Measurements from ENCODE around the gene C10orf71. TPM values are rescaled to one million over a fixed set of nuclear protein-coding genes. Genes with fewer than 3 reads are reported as not detected.

Gene C10orf71
- total RNA-seq, 1 experiment from 2014 or later: not detected

GRCh38 chr10:49253340-49253906, 45.5 kb upstream of the C10orf71 start:
- ChIA-PET POLR2A (no interaction called here), CTCF (no interaction called here)
- Histone ChIP-seq H3K9me3 (ENCODE audit: control insufficient read depth, insufficient read depth, low read depth, low read length) (no peaks in the 10 kb centered on the region; the same call in 1 of the 2 replicates), H3K4me1 (ENCODE audit: control insufficient read depth, insufficient read depth, low read length) (no peaks in the 10 kb centered on the region), H3K36me3 (ENCODE audit: control insufficient read depth, insufficient read depth, low read length) (no peaks in the 10 kb centered on the region), H3K4me3 (ENCODE audit: low read depth in 2 of 2, low read length in 2 of 2) (no peak overlapping the region), H3K27ac (ENCODE audit: low read length) (no peak overlapping the region), H3K27me3 (ENCODE audit: control insufficient read depth, insufficient read depth, low read length) (no peaks in the 10 kb centered on the region)
- in situ Hi-C loops (cut with HindIII; ENCODE audit: low pct_unique_long_range_greater_than_20kb, low sequenced_read_pairs) (no loop called here), intact Hi-C loops (cut with micrococcal nuclease; ENCODE audit: unreplicated experiment) (no loop called here)
- ATAC-seq (no peak), DNase-seq (ENCODE audit: low read depth, low spot score) (no peak)
- BruUV-seq (replicated peaks): no TSS peak
- TF ChIP-seq, protein P1, sequence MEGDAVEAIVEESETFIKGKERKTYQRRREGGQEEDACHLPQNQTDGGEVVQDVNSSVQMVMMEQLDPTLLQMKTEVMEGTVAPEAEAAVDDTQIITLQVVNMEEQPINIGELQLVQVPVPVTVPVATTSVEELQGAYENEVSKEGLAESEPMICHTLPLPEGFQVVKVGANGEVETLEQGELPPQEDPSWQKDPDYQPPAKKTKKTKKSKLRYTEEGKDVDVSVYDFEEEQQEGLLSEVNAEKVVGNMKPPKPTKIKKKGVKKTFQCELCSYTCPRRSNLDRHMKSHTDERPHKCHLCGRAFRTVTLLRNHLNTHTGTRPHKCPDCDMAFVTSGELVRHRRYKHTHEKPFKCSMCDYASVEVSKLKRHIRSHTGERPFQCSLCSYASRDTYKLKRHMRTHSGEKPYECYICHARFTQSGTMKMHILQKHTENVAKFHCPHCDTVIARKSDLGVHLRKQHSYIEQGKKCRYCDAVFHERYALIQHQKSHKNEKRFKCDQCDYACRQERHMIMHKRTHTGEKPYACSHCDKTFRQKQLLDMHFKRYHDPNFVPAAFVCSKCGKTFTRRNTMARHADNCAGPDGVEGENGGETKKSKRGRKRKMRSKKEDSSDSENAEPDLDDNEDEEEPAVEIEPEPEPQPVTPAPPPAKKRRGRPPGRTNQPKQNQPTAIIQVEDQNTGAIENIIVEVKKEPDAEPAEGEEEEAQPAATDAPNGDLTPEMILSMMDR (IDR thresholded peaks at IDR 0.05): no peak

DNA sequence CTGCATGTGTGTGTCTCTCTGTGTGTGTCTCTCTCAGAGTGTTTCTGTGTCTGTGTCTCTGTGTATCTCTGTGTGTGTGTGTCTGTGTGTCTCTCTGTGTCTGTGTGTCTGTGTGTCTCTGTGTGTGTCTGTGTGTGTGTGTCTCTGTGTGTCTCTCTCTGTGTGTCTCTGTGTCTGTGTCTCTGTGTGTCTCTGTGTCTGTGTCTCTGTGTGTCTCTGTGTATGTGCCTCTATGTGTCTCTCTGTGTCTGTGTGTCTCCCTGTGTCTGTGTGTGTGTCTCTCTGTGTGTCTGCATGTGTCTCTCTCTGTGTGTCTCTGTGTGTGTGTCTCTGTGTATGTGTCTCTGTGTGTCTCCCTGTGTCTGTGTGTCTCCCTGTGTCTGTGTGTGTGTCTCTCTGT, 44.8 kb upstream of the C10orf71 start:
- ChIA-PET POLR2A (no interaction called here), CTCF (no interaction called here)
- Histone ChIP-seq H3K36me3 (ENCODE audit: control insufficient read depth, insufficient read depth, low read length) (no peaks in the 10 kb centered on the region), H3K4me3 (ENCODE audit: low read depth in 2 of 2, low read length in 2 of 2) (no peak overlapping the region), H3K27ac (ENCODE audit: low read length) (no peak overlapping the region), H3K9me3 (ENCODE audit: control insufficient read depth, insufficient read depth, low read depth, low read length) (no peaks in the 10 kb centered on the region; the same call in 1 of the 2 replicates), H3K4me1 (ENCODE audit: control insufficient read depth, insufficient read depth, low read length) (no peaks in the 10 kb centered on the region), H3K27me3 (ENCODE audit: control insufficient read depth, insufficient read depth, low read length) (no peaks in the 10 kb centered on the region)
- no TSS peak for BruUV-seq (replicated peaks)
- in situ Hi-C loops (cut with HindIII; ENCODE audit: low pct_unique_long_range_greater_than_20kb, low sequenced_read_pairs): no loop called here
- TF ChIP-seq POLR2AphosphoS5 (IDR thresholded peaks at IDR 0.05; ENCODE audit: low read depth, low read length) (no peak), SIN3A (IDR thresholded peaks at IDR 0.05; ENCODE audit: borderline replicate concordance, insufficient read depth, low read depth, low read length) (no peak), TCF7L2 (IDR thresholded peaks at IDR 0.05; ENCODE audit: low read depth, low read length) (no peak), REST (IDR thresholded peaks at IDR 0.05; ENCODE audit: insufficient read depth in 1 of 2, low read depth in 2 of 2, low read length in 1 of 2) (no peak)
- TF ChIP-seq, protein P1 (IDR thresholded peaks at IDR 0.05): no peak
- no peak for ATAC-seq
- intact Hi-C loops (cut with micrococcal nuclease; ENCODE audit: unreplicated experiment): no loop called here
- no peak for DNase-seq (ENCODE audit: low read depth, low spot score)
